Neural cell (in vitro differentiated cells): ENCODE data around the gene STK38. TPM values are rescaled to one million over a fixed set of nuclear protein-coding genes. Genes with fewer than 3 reads are reported as not detected.

Experiments
- H2AFZ ChIP-seq: fragments of 200-600, 300-800 bp; sonication (generic), shearing (Covaris generic); 2 replicates; pipeline ENCODE4 v1.6.0; 2014; ENCODE audit warnings: low read depth, mild to moderate bottlenecking, antibody characterized with exemption, low read length, moderate library complexity
- H3F3A ChIP-seq: fragments of 200-600 bp; shearing (Covaris generic); 2 replicates; pipeline ENCODE4 v1.6.1; 2016; ENCODE audit warnings: mild to moderate bottlenecking, moderate library complexity, mixed read lengths, antibody characterized with exemption, low read length; ENCODE audit not compliant: insufficient read depth, poor library complexity, severe bottlenecking
- H3K27ac ChIP-seq: fragments of 200-600, 300-800 bp; sonication (generic), shearing (Covaris generic); 2 replicates; pipeline ENCODE4 v1.5.1; 2014; ENCODE audit warnings: mild to moderate bottlenecking, low read length, moderate library complexity
- H3K27me3 ChIP-seq: fragments of 300-800, 200-600 bp; sonication (generic), shearing (Covaris generic); 2 replicates; pipeline ENCODE4 v1.6.0; 2014; ENCODE audit warnings: mild to moderate bottlenecking, low read depth, low read length, moderate library complexity; ENCODE audit not compliant: insufficient read depth
- H3K36me3 ChIP-seq: fragments of 300-800, 200-600 bp; sonication (generic), shearing (Covaris generic); 2 replicates; pipeline ENCODE4 v1.5.1; 2014; ENCODE audit warnings: mild to moderate bottlenecking, antibody characterized with exemption, low read length, moderate library complexity; ENCODE audit not compliant: insufficient read depth
- H3K4me2 ChIP-seq: fragments of 300-800, 200-600 bp; sonication (generic), shearing (Covaris generic); 2 replicates; pipeline ENCODE4 v1.6.0; 2014; ENCODE audit warnings: mild to moderate bottlenecking, low read length
- H3K4me3 ChIP-seq: fragments of 300-800, 200-600 bp; sonication (generic), shearing (Covaris generic); 2 replicates; pipeline ENCODE4 v1.5.1; 2014; ENCODE audit warnings: mild to moderate bottlenecking, low read length, moderate library complexity
- H3K79me2 ChIP-seq: fragments of 200-600 bp; shearing (Covaris generic); replicated peaks from 2 replicates; pipeline ENCODE4 v1.6.0; 2014; ENCODE audit warnings: mild to moderate bottlenecking, low read length, moderate library complexity; ENCODE audit not compliant: insufficient read depth
- H3K9ac ChIP-seq: fragments of 300-800, 200-600 bp; sonication (generic), shearing (Covaris generic); 2 replicates; pipeline ENCODE4 v1.6.1; 2016; ENCODE audit warnings: mild to moderate bottlenecking, low read length, mixed read lengths
- H3K9me2 ChIP-seq: fragments of 200-600 bp; shearing (Covaris generic); 2 replicates; pipeline ENCODE4 v1.6.1; 2016; ENCODE audit warnings: mild to moderate bottlenecking, low read length, mixed read lengths; ENCODE audit not compliant: insufficient read depth
- H3K9me3 ChIP-seq: fragments of 200-600, 300-800 bp; sonication (generic), shearing (Covaris generic); 2 replicates; pipeline ENCODE4 v1.6.1; 2016; ENCODE audit warnings: mild to moderate bottlenecking, mixed run types, low read length, moderate library complexity, mixed read lengths
- H4K20me1 ChIP-seq: fragments of 200-600 bp; shearing (Covaris generic); 2 replicates; pipeline ENCODE4 v1.6.1; 2016; ENCODE audit warnings: mild to moderate bottlenecking, mixed run types; ENCODE audit not compliant: insufficient read depth
- CTCF ChIP-seq: fragments of 450-650 bp; IDR thresholded peaks from 2 replicates; pipeline ENCODE4 v1.5.1; 2014; ENCODE audit warnings: antibody characterized with exemption, mild to moderate bottlenecking, moderate library complexity; ENCODE audit not compliant: poor library complexity, severe bottlenecking
- EP300 ChIP-seq: fragments of 450-650 bp; conservative IDR thresholded peaks from 2 replicates; pipeline ENCODE4 v1.6.1; 2014; ENCODE audit warnings: antibody characterized with exemption, mild to moderate bottlenecking, moderate library complexity; ENCODE audit not compliant: poor library complexity, severe bottlenecking
- EZH2 ChIP-seq: fragments of 200-600, 300-800 bp; shearing (Covaris generic), sonication (generic); IDR thresholded peaks from 2 replicates; pipeline ENCODE4 v1.6.1; 2014; ENCODE audit warnings: antibody characterized with exemption, low read length, borderline replicate concordance, mild to moderate bottlenecking; ENCODE audit not compliant: insufficient read depth, poor library complexity, severe bottlenecking
- MXI1 ChIP-seq: fragments of 450-650 bp; conservative IDR thresholded peaks from 2 replicates; pipeline ENCODE4 v1.6.1; 2014; ENCODE audit warnings: antibody characterized with exemption, mild to moderate bottlenecking; ENCODE audit not compliant: poor library complexity, severe bottlenecking
- POLR2AphosphoS5 ChIP-seq: IDR thresholded peaks from 2 replicates; pipeline ENCODE4 v1.6.1; 2012
- RAD21 ChIP-seq: fragments of 450-650 bp; conservative IDR thresholded peaks from 2 replicates; pipeline ENCODE4 v1.6.1; 2014; ENCODE audit warnings: antibody characterized with exemption, mild to moderate bottlenecking, moderate library complexity
- REST ChIP-seq: IDR thresholded peaks from 2 replicates; pipeline ENCODE4 v1.6.1; 2012; ENCODE audit warnings: borderline replicate concordance
- SMC3 ChIP-seq: fragments of 450-650 bp; conservative IDR thresholded peaks from 2 replicates; pipeline ENCODE4 v1.6.1; 2014; ENCODE audit warnings: antibody characterized with exemption, mild to moderate bottlenecking, moderate library complexity; ENCODE audit not compliant: poor library complexity
- TAF1 ChIP-seq: IDR thresholded peaks from 2 replicates; pipeline ENCODE4 v1.6.1; 2012; ENCODE audit warnings: low read depth
- polyA plus RNA-seq: library from polyadenylated mRNA; depleted of rRNA; stranded (reverse); fragments of >200 nt; gene quantifications from 2 replicates; pipeline ENCODE4 v1.2.3, GENCODE V29; 2014

The STK38 gene
- polyA plus RNA-seq, 1 donor from 2014 or later, result 58.7 TPM

- Histone ChIP-seq H4K20me1 (no peaks in the 10 kb centered on the region), H3K9me3 (no peaks in the 10 kb centered on the region), H3K27ac (no peak overlapping the region), H3K27me3 (no peaks in the 10 kb centered on the region), H3K9ac (no peak overlapping the region), H3K36me3 (no peaks in the 10 kb centered on the region), H3F3A (no peaks in the 10 kb centered on the region), H3K79me2 (no peaks in the 10 kb centered on the region), H2AFZ (no peak overlapping the region), H3K4me3 (no peak overlapping the region), H3K4me2 (no peak overlapping the region), H3K9me2 (no peaks in the 10 kb centered on the region)
- no peak for TF ChIP-seq TAF1
- TF ChIP-seq REST, result no peak
- no peak for TF ChIP-seq CTCF
- TF ChIP-seq MXI1, result no peak
- no peak for TF ChIP-seq POLR2AphosphoS5
- TF ChIP-seq EP300, result no peak
- TF ChIP-seq EZH2, result no peak
- no peak for TF ChIP-seq SMC3
- no peak for TF ChIP-seq RAD21
Measured at GRCh38 chr6:36580184-36580526, 32.9 kb upstream of the STK38 start.

- H3K27ac ChIP-seq, result no peak overlapping the region
- no peaks in the 10 kb centered on the region for H3K27me3 ChIP-seq
- H3K9ac ChIP-seq, result no peak overlapping the region
- H3K79me2 ChIP-seq, result no peaks in the 10 kb centered on the region
- TF ChIP-seq EP300 (no peak), REST (no peak), MXI1 (no peak), POLR2AphosphoS5 (no peak), CTCF (no peak)
- no peaks in the 10 kb centered on the region for H3K9me2 ChIP-seq
- H3F3A ChIP-seq, result no peaks in the 10 kb centered on the region
- H2AFZ ChIP-seq, result no peak overlapping the region
- no peaks in the 10 kb centered on the region for H4K20me1 ChIP-seq
- H3K4me2 ChIP-seq, result no peak overlapping the region
- no peaks in the 10 kb centered on the region for H3K9me3 ChIP-seq
- H3K4me3 ChIP-seq, result no peak overlapping the region
- no peaks in the 10 kb centered on the region for H3K36me3 ChIP-seq
Measured at GRCh38 chr6:36578431-36578830, 31.2 kb upstream of the STK38 start.
